ENCODE results near the gene MYZAP.

DNA sequence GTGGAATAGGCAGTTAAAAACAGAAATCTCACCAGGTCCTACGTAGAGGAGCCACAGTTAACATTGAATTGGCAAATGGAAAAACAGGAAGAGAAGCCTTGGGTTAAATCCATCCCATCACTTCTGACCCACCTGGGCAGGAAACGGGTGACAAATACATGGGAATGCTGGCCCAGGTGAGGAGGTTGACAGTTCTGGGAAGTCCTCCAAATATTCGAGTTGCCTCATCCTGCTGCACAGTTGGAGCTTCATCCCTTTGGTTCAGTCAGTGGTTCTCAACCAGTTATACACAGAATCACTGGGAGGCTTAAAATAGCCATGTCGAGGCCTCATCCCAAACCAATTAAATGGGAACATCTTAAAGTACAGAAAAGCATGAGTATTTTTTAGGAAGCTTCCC, 5.3 kb downstream of the MYZAP start:
- TF ChIP-seq RAD21 (conservative IDR thresholded peaks at IDR 0.05) (no peak), CTCF (IDR thresholded peaks at IDR 0.05; ENCODE audit: poor library complexity, severe bottlenecking) (no peak), TAF1 (IDR thresholded peaks at IDR 0.05; ENCODE audit: low read depth) (no peak), EZH2 (IDR thresholded peaks at IDR 0.05; ENCODE audit: borderline replicate concordance, insufficient read depth, low read length, poor library complexity, severe bottlenecking) (no peak), EP300 (conservative IDR thresholded peaks at IDR 0.05; ENCODE audit: poor library complexity, severe bottlenecking) (no peak), POLR2AphosphoS5 (IDR thresholded peaks at IDR 0.05) (no peak)
- TF ChIP-seq, protein P1, sequence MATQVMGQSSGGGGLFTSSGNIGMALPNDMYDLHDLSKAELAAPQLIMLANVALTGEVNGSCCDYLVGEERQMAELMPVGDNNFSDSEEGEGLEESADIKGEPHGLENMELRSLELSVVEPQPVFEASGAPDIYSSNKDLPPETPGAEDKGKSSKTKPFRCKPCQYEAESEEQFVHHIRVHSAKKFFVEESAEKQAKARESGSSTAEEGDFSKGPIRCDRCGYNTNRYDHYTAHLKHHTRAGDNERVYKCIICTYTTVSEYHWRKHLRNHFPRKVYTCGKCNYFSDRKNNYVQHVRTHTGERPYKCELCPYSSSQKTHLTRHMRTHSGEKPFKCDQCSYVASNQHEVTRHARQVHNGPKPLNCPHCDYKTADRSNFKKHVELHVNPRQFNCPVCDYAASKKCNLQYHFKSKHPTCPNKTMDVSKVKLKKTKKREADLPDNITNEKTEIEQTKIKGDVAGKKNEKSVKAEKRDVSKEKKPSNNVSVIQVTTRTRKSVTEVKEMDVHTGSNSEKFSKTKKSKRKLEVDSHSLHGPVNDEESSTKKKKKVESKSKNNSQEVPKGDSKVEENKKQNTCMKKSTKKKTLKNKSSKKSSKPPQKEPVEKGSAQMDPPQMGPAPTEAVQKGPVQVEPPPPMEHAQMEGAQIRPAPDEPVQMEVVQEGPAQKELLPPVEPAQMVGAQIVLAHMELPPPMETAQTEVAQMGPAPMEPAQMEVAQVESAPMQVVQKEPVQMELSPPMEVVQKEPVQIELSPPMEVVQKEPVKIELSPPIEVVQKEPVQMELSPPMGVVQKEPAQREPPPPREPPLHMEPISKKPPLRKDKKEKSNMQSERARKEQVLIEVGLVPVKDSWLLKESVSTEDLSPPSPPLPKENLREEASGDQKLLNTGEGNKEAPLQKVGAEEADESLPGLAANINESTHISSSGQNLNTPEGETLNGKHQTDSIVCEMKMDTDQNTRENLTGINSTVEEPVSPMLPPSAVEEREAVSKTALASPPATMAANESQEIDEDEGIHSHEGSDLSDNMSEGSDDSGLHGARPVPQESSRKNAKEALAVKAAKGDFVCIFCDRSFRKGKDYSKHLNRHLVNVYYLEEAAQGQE (IDR thresholded peaks at IDR 0.05; ENCODE audit: borderline replicate concordance) = no peak
